ENCODE measurements around the gene POLR2A. TPM values are rescaled to one million over a fixed set of nuclear protein-coding genes. Genes with fewer than 3 reads are reported as not detected.
A peak's percentile ranks its signal among the peaks of the same experiment; 100 is the strongest.

The POLR2A gene
- total and polyA plus RNA-seq, 10 of the 15 experiments (the other 5 are each of a cell fraction or from before 2014, with no cell fraction given): 1.7 to 121 (median 33.4) TPM

GRCh38 chr17:7478276-7479212 is 5.6 kb upstream of the POLR2A start:
- TF ChIP-seq PAX5 (IDR thresholded peaks at IDR 0.05; ENCODE audit: borderline replicate concordance, low read depth, low read length) (no peak), CREB1 (IDR thresholded peaks at IDR 0.05; ENCODE audit: low read depth) (peak; percentile 38; the same call in 1 of the 2 replicates), TBL1XR1 (IDR thresholded peaks at IDR 0.05; ENCODE audit: low read depth, low read length) (no peak), NBN (IDR thresholded peaks at IDR 0.05) (0 out of 2 replicates have a peak, but pooled peaks have one; percentile 15), HCFC1 (IDR thresholded peaks at IDR 0.05; ENCODE audit: low read length) (no peak), MYB (IDR thresholded peaks at IDR 0.05; ENCODE audit: borderline replicate concordance, low read depth, low read length) (no peak), PML (IDR thresholded peaks at IDR 0.05; ENCODE audit: low read length) (no peak), SP1 (IDR thresholded peaks at IDR 0.05; ENCODE audit: low read depth, low read length) (peak; percentile 12), TCF3 (IDR thresholded peaks at IDR 0.05; ENCODE audit: borderline replicate concordance, insufficient read depth, low read depth, low read length) (no peak), CHD2 (IDR thresholded peaks at IDR 0.05; ENCODE audit: borderline replicate concordance, low read depth, low read length) (peak; percentile 77; the same call in 1 of the 2 replicates), TCF12 (IDR thresholded peaks at IDR 0.05; ENCODE audit: low read depth, low read length) (0 out of 2 replicates have a peak, but pooled peaks have one; percentile 19), POLR2A (IDR thresholded peaks at IDR 0.05; ENCODE audit: low read depth, low read length) (peak; percentile 52), ZBTB40 (IDR thresholded peaks at IDR 0.05; ENCODE audit: borderline replicate concordance) (no peak), MLLT1 (IDR thresholded peaks at IDR 0.05) (no peak)
- RAD21 ChIA-PET (ENCODE audit: unreplicated experiment): interaction anchor here (1.5 to 2.2 kb wide), 3 partner anchors 42 to 123 kb away, joined by 4 to 19 read pairs (median 5); partner anchors contain the start of gene TMEM102
- Histone ChIP-seq H4K20me1 (ENCODE audit: control insufficient read depth, insufficient read depth) (peaks cover 2% of the 10 kb centered on the region; the same call in 1 of the 2 replicates), H3K4me3 (peak overlapping the region; percentile 89), H3K9ac (ENCODE audit: control insufficient read depth, insufficient read depth, low read length) (peak overlapping the region; percentile 79), H3K4me1 (ENCODE audit: control insufficient read depth, insufficient read depth, low read length) (peaks cover 11% of the 10 kb centered on the region), H2AFZ (ENCODE audit: control insufficient read depth, low read depth, low read length) (peak overlapping the region; percentile 65), H3K27ac (ENCODE audit: control insufficient read depth, insufficient read depth) (peak overlapping the region; percentile 64), H3K4me2 (ENCODE audit: control insufficient read depth, insufficient read depth) (peak overlapping the region; percentile 87), H3K27me3 (replicated peaks in 1 of 2; ENCODE audit: control insufficient read depth in 2 of 2, insufficient read depth in 2 of 2, low read length in 1 of 2) (no peaks in the 10 kb centered on the region), H3K79me2 (ENCODE audit: control insufficient read depth, insufficient read depth, low read length) (peaks cover 32% of the 10 kb centered on the region), H3K36me3 (ENCODE audit: control insufficient read depth in 2 of 2, insufficient read depth in 2 of 2, low read length in 1 of 2) (no peaks in the 10 kb centered on the region), H3K9me3 (replicated peaks; ENCODE audit: control insufficient read depth, insufficient read depth, low read length) (no peaks in the 10 kb centered on the region)
- ATAC-seq: peak; percentile 46
- BruUV-seq (replicated peaks): no TSS peak
- SMC1A ChIA-PET (ENCODE audit: uncharacterized antibody, unreplicated experiment): interaction anchor here (1.3 to 2.6 kb wide), 2 partner anchors 24 to 37 kb away, joined by 3 to 8 read pairs; no protein-coding TSS in a partner anchor
- intact Hi-C loops (cut with micrococcal nuclease; ENCODE audit: unreplicated experiment): no loop called here
- POLR2A ChIA-PET: interaction anchor here (0.6 to 3.2 kb wide), 7 partner anchors 8 to 124 kb away, joined by 3 to 18 read pairs (median 3); partner anchors contain the start of genes TMEM102, TMEM256 and TMEM95
- 43% methylated on average over 35 of the region's 40 CpGs for WGBS (ENCODE audit: insufficient coverage, insufficient replicate concordance, low lambda C conversion rate, missing lambda C conversion rate)
- CTCF ChIA-PET: interaction anchor here (1.1 to 6.2 kb wide), 3 partner anchors 42 to 123 kb away, joined by 3 to 17 read pairs (median 7); partner anchors contain the start of gene SENP3
- FAIRE-seq: no peak
- in situ Hi-C loops (cut with MboI): no loop called here
- DNase-seq (ENCODE audit: low read depth, low spot score): no peak

Data from GM12878 (cell line).